Psoas muscle (tissue), 8 donors: Measurements from ENCODE around the gene UBE2J2. TPM values are rescaled to one million over a fixed set of nuclear protein-coding genes. Genes with fewer than 3 reads are reported as not detected.
A peak's percentile ranks its signal among the peaks of the same experiment; 100 is the strongest.

ENCODE experiments used
- ATAC-seq, 4 donors: fragments of 200-7000 bp; cut with Tn5 transposase; one replicate each; pipeline ENCODE4 v1.9.1; 2020; ENCODE audit warnings: moderate library complexity in 3 of 4, mild to moderate bottlenecking in 2 of 4
- DNase-seq, 2 donors: peaks; one replicate each; pipeline ENCODE4 v3.0.0-alpha.2; 2020
- H3K27ac ChIP-seq: fragments of 200-600 bp; one replicate; pipeline ENCODE4 v1.8.0; 2022
- H3K27me3 ChIP-seq, 3 donors: fragments of 200-600 bp in 1 of 3; one replicate each; pipeline versions ENCODE4 v1.6.1 to v1.8.0; 2013 to 2022; ENCODE audit warnings: low read length in 2 of 3, mild to moderate bottlenecking in 2 of 3, moderate library complexity in 1 of 3; ENCODE audit not compliant: insufficient read depth in 3 of 3
- H3K36me3 ChIP-seq, 2 donors: fragments of 200-600 bp in 1 of 2; one replicate each; pipeline versions ENCODE4 v1.6.1 to v1.8.0; 2013 to 2022; ENCODE audit warnings: low read depth in 1 of 2, mild to moderate bottlenecking in 1 of 2, moderate library complexity in 1 of 2; ENCODE audit not compliant: insufficient read depth in 1 of 2
- H3K4me1 ChIP-seq: fragments of 200-600 bp; one replicate; pipeline ENCODE4 v1.8.0; 2022
- H3K4me3 ChIP-seq: fragments of 200-600 bp; one replicate; pipeline ENCODE4 v1.8.0; 2022; ENCODE audit warnings: mild to moderate bottlenecking
- H3K9me3 ChIP-seq: fragments of 200-600 bp; one replicate; pipeline ENCODE4 v1.8.0; 2022
- WGBS, 3 donors: extraction: QIAGEN DNeasy Blood & Tissue Kit; methylation state at CpG; one replicate each; pipeline versions ENCODE4 v1.1.6 to v1.1.7; 2013; 5-methylcytosine and 5-hydroxymethylcytosine counted together
- intact Hi-C, 2 donors: fragments of 100-400 bp; cut with DNase I; formaldehyde crosslinking; loops; one replicate each; pipeline versions ENCODE4 v1.11.0 to v1.14.2; 2022
- polyA plus RNA-seq, 3 donors: library from polyadenylated mRNA; stranded (reverse); fragments of 200-250 nt; gene quantifications; one replicate each; pipeline ENCODE4 v1.2.3, GENCODE V29; 2013
- total RNA-seq, 4 donors: library from RNA; stranded (reverse); fragmentation: NEBNext Ultra II Directional in 2 of 4; extraction: Animal tissue kit (Norgen Biotek cat#: 25700) in 2 of 4; gene quantifications; one replicate each; pipeline versions ENCODE4 v1.2.1 to v1.2.4, GENCODE V29; 2021 to 2023
- TF ChIP-seq, protein P1 (sequence below): fragments of 200-600 bp; IDR thresholded peaks from one replicate; pipeline ENCODE4 v1.8.0; 2022; ENCODE audit warnings: antibody characterized with exemption
- donor health status: healthy with polysubstance abuse.
- donor health status: DM: no; HTN: no; CAD: no; lungs with moderate emphysema.
- donor health status: Bipolar disorder and iron deficiency.
- donor health status: healthy.
- donor health status: DM: yes; HTN: yes; CAD: no.
- donor health status: DM: no; HTN: no; CAD: no.
- donor health status: DM: no; HTN: no; CAD: no.
- donor health status: DM: yes; HTN: yes; CAD: no.

The UBE2J2 gene
- total and polyA plus RNA-seq, 7 donors, result 36.8 to 80.9 (median 44.9) TPM

DNA sequence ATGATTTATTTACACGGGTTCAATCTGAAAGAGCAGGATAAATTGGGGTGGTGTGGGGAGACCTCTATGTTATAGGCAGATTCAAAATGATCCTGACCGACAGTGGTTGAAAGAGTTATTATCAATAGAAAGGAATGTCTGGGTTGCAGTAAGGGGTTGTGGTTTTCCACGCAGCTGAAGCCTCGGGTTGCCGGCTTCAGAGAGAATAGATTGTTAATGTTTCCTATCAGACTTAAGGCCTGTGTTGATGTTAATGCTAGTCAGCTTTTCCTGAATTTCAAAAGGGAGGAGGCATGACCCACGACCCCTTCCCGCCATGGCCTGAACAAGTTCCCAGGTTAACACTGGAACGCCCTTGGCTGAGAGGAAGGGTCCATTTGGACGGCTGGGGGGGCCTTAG, 2.2 kb upstream of the UBE2J2 start:
- Histone ChIP-seq H3K9me3 (no peaks in the 10 kb centered on the region), H3K27me3 (no peaks in the 10 kb centered on the region), H3K36me3 (peaks cover 0 to 8% of the 10 kb centered on the region in 2 donors), H3K27ac (no peak overlapping the region), H3K4me3 (no peak overlapping the region), H3K4me1 (peaks cover 29% of the 10 kb centered on the region)
- TF ChIP-seq, protein P1, sequence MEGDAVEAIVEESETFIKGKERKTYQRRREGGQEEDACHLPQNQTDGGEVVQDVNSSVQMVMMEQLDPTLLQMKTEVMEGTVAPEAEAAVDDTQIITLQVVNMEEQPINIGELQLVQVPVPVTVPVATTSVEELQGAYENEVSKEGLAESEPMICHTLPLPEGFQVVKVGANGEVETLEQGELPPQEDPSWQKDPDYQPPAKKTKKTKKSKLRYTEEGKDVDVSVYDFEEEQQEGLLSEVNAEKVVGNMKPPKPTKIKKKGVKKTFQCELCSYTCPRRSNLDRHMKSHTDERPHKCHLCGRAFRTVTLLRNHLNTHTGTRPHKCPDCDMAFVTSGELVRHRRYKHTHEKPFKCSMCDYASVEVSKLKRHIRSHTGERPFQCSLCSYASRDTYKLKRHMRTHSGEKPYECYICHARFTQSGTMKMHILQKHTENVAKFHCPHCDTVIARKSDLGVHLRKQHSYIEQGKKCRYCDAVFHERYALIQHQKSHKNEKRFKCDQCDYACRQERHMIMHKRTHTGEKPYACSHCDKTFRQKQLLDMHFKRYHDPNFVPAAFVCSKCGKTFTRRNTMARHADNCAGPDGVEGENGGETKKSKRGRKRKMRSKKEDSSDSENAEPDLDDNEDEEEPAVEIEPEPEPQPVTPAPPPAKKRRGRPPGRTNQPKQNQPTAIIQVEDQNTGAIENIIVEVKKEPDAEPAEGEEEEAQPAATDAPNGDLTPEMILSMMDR, result no peak
- DNase-seq, result no peak
- ATAC-seq, result no peak
- intact Hi-C loops, result loop anchor here in 1 of 2 donors (10.0 kb wide), 1 partner anchor 241 kb away; no protein-coding TSS in a partner anchor
- WGBS, 3 donors, result 83 to 84% (median 84%) methylated on average over 9 of the region's 9 CpGs

DNA sequence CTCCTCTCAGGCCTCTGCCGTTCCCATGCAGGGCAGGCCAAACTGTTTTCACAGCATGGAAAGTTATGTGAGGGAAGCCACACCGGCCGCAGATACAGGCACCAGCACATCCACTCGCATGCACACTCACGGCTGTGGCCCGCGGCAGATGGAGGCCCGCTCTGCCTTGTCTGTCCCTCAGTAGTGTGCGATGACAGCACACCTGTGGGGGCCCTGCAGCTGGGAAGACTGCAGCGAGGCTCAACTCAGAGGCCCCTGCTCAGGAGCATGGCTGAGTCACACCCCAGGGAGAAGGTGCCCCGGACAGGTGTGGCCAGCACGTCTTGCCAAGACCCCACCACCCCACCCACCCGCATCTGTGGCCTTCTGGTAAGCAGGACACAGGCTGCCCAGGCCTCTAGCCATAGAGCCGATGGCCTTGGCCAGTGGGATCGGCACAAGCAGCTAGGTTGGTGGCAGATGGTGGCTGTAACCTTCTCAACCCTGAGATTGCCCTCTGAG, 1.3 kb upstream of the UBE2J2 start:
- intact Hi-C loops, result loop anchor here (5.0 to 10.0 kb wide), 3 partner anchors 43 to 240 kb away; partner anchors contain the start of genes B3GALT6 (in 2 of the 2), SDF4 (in 2 of the 2) and C1orf159 (in 1 of the 2)
- Histone ChIP-seq H3K27ac (no peak overlapping the region), H3K36me3 (peaks cover 0 to 8% of the 10 kb centered on the region in 2 donors), H3K4me1 (peaks cover 37% of the 10 kb centered on the region), H3K27me3 (no peaks in the 10 kb centered on the region), H3K9me3 (no peaks in the 10 kb centered on the region), H3K4me3 (peak overlapping the region; percentile 71)
- TF ChIP-seq, protein P1, result no peak
- WGBS, 3 donors, result 81 to 86% (median 82%) methylated on average over 15 of the region's 15 CpGs
- no peak for ATAC-seq
- no peak for DNase-seq

DNA sequence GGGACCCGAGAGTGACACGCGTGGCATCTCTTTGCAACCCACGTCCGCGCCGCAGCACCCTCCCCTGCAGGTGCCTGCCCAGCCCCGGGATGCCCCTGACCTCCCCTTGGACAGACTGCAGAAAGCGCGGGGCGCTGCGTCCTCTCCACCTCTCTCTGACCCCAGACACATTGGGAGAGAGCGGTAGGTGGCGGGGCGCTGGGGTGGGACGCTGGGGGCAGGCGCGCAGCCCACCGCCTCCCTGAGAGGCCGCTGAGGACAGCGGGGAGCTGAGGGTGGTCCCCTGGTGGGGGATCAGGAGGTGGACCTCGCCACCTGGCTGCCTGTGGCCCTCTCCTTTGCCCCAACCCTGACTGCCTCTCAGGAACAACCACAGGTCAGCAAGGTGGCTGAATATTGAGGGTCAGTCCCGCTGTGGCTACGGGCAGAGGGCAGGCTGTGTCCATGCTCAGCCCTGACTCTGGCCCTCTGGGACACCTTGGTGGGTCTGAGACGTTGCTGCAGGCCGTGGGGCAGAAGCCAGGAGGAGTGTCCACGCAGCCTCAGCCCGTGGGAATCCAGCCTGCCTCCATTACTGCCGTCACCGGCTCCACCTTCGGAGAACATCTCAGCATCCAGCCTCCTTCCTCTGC, 761 bp upstream of the UBE2J2 start:
- Histone ChIP-seq H3K36me3 (peaks cover 0 to 8% of the 10 kb centered on the region in 2 donors), H3K4me1 (peaks cover 43% of the 10 kb centered on the region), H3K27ac (peak overlapping the region; percentile 88), H3K9me3 (no peaks in the 10 kb centered on the region), H3K27me3 (no peaks in the 10 kb centered on the region), H3K4me3 (peak overlapping the region; percentile 71)
- TF ChIP-seq, protein P1, result no peak
- intact Hi-C loops, result loop anchor here (5.0 to 10.0 kb wide), 3 partner anchors 42 to 240 kb away; partner anchors contain the start of genes B3GALT6 (in 2 of the 2), SDF4 (in 2 of the 2) and C1orf159 (in 1 of the 2)
- no peak for DNase-seq
- ATAC-seq, result peak in 3 of 4 donors; percentile 0 to 6 (median 5)
- WGBS, 3 donors, result 11 to 20% (median 11%) methylated on average over 29 to 31 of the region's 31 CpGs

DNA sequence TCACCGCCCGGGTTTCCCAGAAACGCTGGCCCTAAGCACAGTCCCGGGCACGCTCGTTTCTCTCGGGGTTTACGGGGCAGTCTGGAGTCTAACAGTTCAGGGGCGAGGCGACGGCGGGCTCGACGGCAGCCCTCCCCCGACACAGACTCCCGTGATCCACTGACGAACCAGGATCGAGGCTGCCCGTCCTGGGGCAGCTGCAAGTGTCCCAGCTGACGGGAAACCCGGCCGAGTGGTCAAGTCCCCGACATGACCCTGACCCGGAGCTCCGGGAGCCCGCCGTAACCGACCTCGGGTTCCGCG, 494 bp downstream of the UBE2J2 start:
- peak in 1 of 2 donors; percentile 61 for DNase-seq
- Histone ChIP-seq H3K27me3 (no peaks in the 10 kb centered on the region), H3K9me3 (no peaks in the 10 kb centered on the region), H3K27ac (peak overlapping the region; percentile 88), H3K4me1 (peaks cover 45% of the 10 kb centered on the region), H3K36me3 (peaks cover 0 to 13% of the 10 kb centered on the region in 2 donors), H3K4me3 (peak overlapping the region; percentile 71)
- 0% methylated on average over 23 to 31 of the region's 31 CpGs for WGBS, 3 donors
- TF ChIP-seq, protein P1, result no peak
- ATAC-seq, result peak in 2 of 4 donors; percentile 8 to 14
- intact Hi-C loops, result loop anchor here (2.0 to 10.0 kb wide), 4 partner anchors 41 to 238 kb away; partner anchors contain the start of genes B3GALT6 (in 2 of the 2), SDF4 (in 2 of the 2), C1orf159 (in 1 of the 2) and DVL1 (in 1 of the 2)
